ENCODE results near the gene KCNMB1.

KCNMB1 gene

DNA sequence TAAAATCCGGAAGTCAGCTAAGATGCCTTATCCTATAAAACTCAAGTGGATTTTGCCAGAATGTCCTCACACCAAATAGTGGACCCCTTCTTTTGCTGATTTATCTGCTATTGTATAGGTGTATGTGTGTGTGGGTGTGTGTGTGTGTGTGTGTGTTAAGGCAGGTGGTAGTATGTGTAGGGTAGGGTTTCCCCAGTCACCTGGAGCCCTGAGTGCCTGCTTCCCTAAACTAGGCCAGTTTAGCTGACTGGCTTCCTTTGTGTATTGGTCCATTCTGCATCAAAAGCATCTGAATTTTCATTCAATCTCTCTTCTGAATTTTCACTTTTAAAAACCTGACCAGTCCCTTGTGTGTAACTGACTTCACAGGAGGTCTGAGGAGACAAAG lies 49.4 kb downstream of the KCNMB1 start:
- no peak for DNase-seq (ENCODE audit: low spot score)

DNA sequence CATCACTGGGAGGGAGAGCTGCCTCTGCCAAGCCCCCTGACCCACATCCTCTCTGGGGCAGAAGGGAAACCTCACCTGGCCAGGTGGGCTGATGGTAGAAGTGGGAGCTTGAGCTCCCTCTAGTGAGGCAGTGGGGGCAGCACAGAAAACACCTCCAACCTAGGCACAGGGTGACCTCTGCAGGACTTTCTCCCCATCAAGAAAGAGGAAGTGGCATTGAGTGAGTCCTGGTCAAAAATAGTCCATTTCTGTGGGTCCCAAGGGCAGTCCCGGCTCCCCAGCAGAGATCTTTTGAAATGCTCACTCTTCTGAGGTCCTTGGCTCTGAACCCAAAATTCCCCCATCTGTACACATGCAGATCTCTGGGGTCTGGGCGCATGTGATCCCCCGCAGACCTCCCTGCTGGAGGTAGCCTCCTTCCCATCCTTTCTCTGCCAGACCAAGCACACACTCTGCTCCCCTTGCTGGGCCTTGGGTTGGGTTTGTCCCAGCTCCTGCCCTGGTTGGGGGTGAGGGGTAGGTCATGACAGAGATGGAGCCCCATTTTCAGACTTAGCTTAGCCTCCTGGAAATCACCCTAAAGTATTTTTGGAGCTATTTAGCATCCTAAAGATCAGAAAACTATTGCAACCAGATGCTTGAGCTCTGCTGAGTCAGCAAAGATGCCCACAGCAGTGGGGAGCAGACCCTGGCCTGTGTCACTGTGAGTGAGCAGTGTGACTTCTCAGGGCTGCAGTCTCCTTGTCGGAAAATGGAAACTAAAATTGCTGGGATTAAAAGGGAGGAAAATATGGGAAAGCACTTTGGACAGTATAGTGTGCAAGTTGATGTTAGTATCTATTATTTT lies 50.0 kb downstream of the KCNMB1 start:
- no peak for DNase-seq (ENCODE audit: low spot score)

DNA sequence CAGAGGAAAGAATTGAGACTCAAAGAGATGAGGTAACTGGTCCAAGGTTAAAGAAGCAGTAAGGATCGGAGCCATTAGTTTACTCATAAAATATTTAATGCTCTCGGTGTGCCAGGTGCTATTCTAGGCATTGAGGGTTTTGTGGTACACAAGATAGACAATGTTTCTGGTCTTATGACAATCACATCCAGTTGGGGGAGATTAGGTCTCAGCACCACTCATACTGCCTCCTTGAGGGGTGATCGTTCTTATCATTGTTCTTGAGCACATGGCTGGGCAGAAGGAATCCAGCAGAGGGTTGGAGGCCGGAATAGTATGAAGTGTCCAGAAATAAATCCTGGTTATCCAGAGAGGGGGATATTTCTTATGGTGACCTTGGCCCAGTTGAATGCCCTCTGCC lies 50.9 kb downstream of the KCNMB1 start:
- DNase-seq (ENCODE audit: low spot score): no peak

DNA sequence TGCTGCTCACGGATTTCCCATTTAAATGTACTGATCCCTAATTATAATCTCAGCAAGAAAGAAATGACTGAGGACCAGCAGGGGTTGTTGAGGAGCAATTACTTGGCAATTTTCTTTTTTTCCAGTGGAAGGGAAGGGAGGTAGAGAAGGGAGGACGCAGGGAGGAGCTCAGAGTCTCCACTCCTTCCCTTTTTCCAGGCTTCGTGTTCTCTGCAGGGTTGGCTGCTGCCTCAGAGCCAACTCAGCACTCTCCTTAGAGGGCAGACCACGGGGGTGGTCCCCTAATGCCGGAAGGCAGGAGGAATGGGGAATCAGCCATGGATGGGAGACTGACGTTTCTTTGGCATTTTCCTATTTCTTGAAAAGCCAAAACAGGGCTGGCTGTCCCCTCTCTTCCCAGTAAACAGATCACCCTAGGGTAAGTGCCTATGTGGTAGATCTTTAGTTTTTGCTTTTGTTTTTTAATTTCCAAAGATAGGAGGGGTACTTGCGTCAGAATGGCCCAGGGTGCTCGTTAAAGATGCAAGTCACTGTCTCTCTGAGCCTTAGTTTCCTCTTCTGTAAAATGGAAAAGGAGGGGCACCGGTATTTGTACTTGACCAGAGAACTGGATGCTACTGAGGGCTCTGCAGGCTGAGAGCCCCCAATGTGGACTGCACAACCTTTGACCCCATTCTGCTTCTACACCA lies 52.0 kb downstream of the KCNMB1 start:
- no peak for DNase-seq (ENCODE audit: low spot score)

DNA sequence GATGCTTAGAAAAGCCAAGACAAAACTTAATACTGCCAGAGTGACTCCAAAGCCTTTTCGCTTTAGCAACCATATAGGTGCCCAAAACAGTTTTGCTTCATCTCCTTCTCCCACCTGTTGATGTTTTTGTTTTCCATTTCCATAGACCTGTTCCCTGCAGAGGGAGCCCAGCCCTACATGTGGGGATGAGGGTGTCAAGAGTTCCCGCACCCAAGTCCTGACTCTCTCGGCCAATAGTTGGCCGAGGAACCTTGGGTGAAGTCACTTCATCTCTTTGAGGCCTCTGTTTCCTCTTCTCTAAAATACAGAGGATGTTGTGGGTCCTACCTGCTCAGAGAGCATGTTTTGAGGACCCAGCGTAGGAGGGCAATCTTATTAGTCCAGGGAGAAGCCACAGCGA lies 53.1 kb downstream of the KCNMB1 start:
- no peak for DNase-seq (ENCODE audit: low spot score)

DNA sequence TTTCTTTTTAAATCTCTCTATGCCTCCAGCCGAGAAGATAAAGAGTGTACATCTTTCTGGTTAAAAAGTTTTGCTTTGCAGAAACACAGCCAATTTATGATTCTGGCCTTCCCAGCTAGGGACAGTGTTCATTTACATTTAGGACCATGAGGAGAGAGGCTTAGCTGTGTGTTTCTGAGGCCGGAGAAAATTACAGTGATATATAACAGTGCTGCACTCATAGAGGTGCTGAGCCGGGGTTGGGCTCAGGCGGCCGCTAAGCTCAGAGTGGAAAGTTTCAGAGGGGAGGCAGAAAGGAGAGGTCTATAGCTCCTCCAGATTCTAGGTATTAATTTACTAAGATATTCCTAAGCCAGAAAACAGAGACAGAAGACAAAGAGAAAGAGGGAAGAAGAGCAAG lies 54.5 kb downstream of the KCNMB1 start:
- DNase-seq (ENCODE audit: low spot score): no peak

DNA sequence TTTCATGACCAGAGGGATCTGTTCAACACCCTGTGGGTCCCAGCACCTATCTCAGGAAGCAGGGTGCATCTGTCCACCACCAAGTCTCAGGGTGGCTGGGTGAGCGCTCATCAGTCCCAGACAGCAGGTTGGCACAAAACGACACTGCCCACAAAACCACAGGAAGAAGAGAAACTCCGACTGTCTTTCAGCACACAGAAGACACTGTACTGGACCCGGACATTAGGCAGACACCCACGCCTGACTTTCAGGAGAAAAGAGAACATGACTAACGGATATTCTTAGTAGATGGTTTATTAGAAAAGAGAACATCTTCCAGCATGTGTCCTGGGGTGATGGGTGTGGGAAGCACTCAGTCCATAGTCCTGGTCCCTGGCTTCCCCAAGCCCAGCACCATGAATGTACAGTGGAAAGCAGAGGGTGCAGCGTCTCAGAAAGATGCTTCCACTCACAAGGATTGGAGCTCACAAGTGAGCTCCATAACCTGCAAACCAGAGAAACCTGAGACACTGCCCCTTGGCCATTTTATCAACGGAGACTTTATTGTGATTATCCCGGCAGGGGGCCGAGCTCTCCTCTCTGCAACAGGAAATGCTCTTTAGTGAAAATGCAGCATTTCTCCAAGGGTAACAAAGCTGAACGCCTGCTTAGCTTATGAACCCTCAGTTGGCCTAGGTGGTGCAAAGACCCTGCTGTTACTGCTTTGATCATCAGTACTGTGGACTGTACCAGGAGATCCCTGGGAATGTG lies 55.8 kb downstream of the KCNMB1 start:
- no peak for DNase-seq (ENCODE audit: low spot score)

DNA sequence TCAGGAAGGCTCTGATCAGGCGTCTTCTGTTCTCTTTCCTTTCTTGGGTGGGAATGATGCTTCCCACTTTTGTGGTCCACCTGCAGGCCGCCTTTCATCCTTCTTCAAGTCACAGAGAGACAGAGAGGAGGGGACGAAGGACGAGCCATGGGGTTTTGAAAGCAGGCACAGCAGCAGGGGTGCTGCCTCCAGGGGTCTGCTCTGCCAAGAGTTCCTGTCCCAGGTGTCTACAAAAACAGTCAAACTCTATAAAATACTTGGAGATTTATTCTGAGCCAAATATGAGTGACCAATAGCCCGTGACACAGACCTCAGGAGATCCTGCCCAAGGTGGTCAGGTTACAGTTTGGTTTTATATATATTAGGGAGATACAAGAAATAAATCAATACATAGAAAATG lies 57.1 kb downstream of the KCNMB1 start:
- DNase-seq (ENCODE audit: low spot score): no peak

DNA sequence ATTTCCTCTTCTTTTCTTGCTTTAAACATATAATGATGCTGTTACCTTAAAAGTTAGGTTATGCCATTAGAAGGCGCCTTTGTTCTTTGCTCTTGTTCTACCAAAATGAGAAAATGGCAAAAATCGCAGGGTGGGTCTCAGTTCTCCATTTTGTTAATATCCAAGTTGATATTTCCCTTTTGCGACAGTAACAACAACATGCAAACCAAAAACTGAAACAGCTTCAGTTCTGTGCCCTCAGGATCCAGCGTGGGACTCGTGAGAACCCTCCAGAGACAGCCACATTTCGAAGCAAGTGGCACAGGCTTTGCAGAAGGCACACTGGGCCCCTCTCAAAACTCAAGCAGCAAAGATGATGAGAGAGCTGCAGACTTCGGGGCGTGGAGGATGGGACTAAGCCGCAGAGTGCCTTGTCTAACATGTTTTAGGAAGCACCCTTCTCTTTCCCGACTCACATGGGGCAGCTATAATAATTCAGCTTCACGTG lies 58.6 kb downstream of the KCNMB1 start:
- no peak for DNase-seq (ENCODE audit: low spot score)

DNA sequence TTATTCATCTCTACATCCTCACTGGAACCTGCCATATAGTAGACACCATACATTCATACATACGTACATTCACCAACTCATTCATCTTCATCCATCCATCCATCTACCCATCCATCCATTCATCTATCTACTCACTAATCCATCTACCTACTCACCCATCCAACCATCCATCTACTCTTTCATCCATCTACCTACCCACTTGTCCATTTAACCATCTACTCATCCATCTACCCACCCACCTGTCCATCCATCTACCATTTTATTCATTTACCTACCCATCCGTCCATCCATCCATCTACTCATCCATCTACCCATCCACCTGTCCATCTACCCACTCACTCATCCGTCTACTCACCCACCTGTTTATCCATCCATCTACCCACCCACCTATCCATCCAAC lies 59.6 kb downstream of the KCNMB1 start:
- DNase-seq (ENCODE audit: low spot score): no peak

DNA sequence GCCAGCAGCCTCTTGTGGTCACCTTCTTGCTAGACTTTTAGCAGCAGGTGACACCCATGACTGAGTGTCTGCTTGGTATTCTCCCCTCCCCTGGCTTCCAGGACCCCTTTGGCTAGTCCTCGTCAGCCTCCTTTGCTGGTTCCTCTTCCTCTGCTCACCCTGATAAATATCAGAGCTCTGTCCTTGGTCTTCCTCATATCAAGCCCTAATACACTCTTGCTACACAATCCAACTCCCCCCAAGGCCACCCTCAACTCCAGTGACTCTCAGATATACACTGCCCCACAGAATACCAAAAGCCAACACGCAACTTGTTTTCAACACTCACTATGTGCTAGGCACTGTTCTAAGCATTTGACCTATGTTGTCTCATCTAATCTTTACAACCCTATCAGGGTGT lies 61.3 kb downstream of the KCNMB1 start:
- DNase-seq (ENCODE audit: low spot score): no peak

DNA sequence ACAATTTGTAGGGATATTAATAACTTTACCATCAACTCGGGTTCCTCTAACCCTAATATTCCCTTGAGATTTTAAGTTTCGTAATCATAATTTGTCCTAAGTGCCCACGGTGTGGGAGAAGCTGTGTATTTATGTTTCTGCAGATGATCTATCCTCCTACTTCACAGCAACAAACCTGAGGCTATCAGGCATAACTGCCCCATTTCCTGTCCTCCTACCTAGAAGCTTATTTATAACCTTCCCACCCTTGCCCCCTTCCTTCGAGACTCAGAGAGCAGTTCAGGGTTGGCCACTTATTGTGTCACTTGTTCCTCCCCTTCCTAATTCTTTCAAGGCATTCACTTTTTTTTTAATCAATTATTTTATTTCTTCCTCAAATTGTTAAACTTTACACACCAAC lies 62.0 kb downstream of the KCNMB1 start:
- DNase-seq (ENCODE audit: low spot score): no peak
